NCI-H2196 (cell line): ENCODE measurements around the gene NID1.
"Not testable (repeated sequence)": the region's sequence is repeated elsewhere in the genome, so short reads cannot be mapped to it uniquely, and the experiment has no call there.

Experiments used
- DNase-seq: peaks from one replicate; lab custom pipeline; 2025; ENCODE audit not compliant: unreplicated experiment; lab: John Stamatoyannopoulos, UW

NID1 gene

DNA sequence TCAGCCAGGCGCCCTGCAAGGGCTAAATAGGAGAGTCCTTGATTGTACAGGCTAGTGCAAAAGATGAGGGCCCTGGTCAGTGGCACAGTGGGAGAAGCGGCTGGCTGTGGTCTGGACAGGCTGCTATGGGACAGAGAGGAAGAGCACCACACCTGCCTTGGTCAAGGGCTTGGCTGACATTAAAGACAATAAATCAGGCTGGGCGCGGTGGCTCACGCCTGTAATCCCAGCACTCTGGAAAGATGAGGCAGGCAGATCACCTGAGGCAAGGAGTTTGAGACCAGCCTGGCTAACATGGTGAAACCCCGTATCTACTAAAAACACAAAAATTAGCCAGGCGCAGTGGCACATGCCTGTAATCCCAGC is 62.9 kb downstream of the NID1 start:
- no peak for DNase-seq

DNA sequence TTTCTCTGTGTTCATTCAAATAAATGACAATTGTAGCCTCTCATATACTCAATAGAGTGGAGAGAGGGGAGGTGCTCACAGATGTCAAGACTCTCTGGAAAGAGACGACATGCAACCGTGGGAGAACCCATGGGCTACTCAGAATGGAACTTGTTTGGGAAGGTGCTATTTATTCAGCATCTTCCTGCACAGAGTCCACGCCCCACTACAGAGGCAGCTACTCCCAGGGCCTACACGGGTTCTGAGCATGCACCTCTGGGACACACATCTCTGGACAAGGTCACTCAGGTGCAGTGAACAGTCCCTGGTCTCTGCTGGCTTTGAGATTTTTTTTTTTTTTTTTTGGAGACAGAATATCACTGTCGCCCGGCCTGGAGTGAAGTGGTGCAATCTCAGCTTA is 64.1 kb downstream of the NID1 start:
- no peak for DNase-seq

DNA sequence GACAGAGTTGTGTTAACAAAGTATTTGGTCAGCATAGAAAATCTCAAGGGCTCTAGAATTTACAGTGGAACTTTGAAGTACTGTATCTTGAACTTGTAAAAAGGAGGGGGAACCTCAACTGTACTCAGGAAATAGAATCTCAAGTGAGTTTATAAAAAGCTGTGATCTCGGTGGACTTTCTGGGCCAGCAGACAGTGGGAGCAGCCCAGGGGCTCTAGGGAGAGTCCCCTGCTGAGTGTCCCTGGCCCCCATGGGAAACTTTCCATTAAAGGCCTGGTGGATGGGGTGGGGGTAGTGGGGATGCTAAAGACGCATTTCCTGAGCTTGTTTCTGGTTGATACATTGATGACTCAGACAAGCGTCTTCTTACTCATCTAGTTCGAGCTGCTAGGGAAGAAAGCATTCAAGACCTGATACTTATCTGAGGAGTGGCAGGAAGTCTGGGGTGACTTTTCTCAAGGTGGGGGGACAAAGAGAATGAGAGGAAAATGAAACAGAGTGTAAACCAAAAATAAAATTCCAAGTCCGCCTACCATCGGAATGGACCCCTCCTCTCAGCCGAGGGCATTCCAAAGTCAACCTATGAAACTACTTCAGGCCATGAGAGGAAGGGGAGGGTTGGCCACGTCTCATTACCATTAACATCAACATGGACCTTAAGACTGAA is 65.5 kb downstream of the NID1 start:
- no peak for DNase-seq

DNA sequence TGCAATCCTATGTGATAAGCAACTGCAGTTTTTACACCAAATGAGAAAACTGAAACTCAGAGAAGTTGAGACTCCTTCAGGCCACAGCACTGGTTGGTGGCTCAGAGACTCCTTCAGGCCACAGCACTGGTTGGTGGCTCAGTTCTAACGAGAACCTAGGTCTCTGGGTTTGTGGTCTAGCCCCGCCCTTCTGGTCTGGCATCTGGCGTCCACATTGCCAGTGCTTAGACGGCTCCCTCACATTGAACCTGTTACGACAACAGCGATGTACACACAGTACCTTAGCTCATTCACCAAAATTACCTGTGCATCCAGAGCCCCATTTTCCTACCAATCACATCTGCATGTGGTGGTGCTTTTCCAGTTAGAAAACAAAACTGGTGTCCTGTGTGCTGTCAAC is 66.1 kb downstream of the NID1 start:
- no peak for DNase-seq

DNA sequence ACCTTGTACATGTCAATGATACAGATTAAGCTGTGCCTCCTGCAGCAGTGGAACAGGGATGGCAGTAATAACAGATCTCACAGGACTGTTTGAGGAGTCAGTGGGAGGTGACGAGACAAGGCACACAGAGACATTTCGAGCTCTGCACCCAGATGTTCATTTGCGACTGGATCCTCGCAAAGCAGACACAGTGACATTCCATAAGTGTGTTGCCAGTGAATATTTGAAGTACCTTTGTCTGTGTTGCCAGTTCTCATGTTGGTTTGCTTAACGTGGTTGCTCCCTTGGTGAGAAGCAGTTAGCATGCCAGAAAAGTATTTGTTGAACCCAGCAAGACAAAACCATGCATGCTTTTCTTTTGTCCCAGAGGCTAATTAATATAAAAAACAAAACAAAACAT is 67.0 kb downstream of the NID1 start:
- no peak for DNase-seq

DNA sequence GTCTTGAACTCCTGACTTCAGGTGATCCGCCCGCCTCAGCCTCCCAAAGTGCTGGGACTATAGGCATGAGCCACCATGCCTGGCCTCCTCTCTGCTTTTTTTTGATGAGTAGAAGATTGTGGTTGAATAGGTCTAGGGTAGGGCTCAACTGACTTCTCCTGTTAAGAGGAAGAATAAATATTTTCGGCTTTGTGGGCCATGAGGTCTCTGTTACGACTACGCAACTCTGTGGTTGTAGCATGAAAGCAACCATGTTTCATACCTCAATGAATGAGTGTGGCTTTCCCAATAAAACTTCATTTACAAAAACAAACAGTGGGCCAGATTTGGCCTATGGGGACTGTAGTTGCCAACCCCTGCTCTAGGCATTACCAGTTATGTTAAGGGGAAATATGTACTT is 67.8 kb downstream of the NID1 start:
- no peak for DNase-seq

DNA sequence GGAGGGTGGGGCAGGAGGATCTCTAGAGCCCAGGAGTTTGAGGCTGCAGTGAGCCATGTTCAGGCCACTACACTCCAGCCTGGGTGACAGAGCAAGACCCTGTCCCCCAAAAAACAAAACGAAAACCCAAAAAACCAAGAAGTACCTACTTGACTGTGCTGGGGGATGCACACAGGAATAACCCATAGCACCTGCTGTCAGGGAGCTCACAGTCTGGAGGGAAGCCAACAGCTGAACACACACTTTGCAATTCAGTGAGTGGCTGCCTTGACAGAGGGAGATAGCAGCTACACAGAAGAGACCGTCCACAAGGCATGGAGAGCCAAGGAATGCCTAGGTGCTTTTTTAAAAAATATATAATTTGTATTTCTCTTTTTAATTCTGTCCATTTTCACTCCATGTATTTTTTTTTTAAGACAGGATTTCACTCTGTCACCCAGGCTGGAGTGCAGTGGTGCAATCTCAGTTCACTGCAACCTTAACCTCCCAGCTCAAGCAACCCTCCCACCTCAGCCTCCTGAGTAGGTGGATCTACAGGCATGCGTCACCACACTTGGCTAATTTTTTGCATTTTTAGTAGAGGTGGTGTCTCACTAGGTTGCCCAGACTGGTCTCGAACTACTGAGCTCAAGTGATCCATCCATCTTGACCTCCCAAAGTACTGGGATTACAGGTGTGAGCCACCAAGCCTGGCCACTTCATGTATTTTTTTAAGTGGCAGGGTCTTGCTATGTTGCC is 68.7 kb downstream of the NID1 start:
- DNase-seq, result peak; percentile 11

DNA sequence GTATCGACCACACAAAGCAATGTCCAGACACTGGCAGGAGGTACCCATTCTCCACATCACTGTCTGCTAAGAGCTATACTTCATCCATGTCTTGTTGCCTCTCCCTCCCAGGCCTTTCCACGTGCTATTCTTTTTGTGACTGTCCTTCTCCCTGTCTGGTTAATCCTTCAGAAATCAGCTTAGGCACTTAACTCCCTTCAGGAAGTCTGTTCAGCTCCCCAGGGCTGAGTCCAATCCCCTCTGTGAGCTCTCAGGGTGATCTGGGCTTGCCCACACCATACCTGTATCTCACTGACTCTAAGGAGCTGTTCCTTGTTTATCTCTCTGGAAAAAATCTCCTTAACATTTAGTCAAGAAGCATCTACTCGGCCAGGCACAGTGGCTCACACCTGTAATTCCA is 69.4 kb downstream of the NID1 start:
- no peak for DNase-seq

DNA sequence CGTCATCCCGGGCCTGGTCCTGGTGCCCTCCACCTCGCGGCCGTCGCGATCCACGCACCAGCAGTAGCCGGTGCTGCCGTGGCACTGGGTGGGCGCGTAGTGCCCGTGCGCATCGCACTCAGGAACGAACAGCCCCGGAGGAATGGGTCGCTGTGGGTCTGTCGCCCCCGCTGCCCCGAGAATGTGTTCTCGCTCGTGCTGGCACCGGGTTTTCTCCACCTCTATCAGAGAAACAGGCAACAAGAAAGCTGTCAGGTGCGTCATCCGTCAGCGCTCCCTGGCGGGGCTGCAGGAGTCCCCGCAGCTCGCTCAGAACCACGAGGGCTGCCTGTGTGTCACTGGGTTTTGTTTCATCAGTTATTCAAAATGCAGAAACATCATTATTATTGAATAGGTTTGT is 71.2 kb downstream of the NID1 start:
- DNase-seq, result no peak

DNA sequence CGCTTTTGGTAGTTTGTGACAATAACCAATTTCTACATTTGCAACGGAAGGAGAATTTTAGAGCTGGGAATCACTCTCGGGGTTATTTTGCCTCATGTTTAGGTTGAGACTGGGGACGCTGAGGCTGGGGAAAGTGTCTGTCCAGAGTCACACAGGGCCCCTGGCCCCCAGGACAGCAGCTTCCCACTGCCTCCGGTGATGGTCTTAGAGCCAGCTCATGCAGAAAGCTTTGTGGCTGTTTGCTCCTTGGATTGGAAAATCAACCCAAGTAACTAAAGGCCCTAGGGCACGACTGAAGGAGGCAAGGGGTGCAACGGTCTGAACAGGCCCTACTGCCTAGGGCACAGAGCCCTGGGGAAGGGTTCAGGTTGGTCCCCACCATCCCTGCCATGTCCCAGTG is 72.0 kb downstream of the NID1 start:
- no peak for DNase-seq

DNA sequence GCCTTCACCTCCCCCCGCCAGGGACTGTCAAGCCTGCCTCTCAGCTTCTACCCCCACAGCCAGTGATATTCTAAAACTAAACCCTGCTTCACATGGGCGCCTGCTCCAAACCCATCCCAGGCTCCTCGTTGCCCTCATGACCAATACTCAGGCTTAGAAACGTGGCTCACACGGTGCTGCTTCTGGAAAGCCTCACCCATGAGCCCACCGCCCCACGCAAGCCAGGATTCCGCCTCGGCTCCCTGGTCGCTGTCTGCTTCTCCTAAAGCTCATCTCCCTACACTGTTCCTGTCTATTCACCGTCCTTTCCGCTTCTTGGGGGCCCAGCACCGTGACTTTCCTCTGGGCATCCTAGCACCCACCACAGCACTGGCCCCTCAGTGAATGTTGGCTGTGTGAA is 72.5 kb downstream of the NID1 start:
- DNase-seq, result no peak

DNA sequence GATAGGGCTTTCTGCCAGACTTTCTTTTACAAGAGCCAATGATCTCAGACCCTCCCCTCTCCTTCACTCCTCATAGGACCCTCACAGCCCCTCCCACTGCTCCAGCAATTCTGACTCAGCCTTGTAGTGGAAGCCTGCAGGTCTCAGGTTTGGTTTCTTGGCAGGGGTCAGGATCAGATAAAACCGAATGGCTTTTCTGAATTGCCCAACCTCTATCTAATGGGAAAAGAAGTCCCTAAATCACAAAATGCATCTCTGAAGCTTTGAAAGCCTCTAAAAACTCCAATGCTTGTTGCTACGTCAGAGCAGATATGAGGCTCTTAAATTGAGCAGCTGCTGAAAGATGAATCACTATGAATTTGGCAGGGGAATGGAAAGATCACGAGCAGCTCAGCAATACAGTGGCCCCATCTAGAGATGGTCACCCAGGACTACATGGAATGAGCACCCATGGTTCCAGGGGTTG is 74.5 kb downstream of the NID1 start:
- no peak for DNase-seq

DNA sequence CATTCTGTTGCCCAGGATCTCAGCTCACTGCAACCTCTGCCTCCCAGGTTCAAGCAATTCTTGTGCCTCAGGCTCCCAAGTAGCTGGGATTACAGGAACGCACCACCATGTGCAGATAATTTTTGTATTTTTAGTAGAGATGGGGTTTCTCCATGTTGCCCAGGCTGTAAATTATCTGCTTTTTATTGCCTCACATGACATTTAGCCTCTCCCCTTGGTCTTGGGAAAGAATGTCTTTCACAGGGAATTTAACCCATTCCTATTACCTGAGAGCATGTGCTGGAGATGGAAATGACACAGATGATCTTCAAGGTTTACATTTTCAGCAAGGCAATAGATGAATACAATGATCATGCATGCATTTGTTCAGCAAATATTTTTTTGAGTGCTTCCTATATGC is 75.8 kb downstream of the NID1 start:
- no peak for DNase-seq

DNA sequence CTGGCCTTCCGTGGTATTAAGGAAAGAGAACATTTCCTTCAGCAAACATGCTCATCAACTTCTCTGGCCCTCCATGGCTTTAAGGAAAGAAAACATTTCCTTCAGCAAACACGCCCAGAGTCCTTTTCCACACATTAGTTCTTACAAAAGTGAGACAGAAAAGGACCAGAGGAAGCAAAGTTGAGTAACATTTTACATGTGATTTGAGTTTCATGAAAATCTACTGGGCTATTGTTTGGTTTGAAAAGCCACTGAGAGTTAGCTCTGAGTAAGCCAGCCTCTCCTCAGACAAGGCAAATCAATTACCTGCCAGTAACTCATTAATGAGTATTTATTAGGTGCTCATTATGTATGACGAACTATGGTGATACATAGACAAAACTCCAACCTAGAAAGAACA is 78.0 kb downstream of the NID1 start:
- DNase-seq, result no peak

DNA sequence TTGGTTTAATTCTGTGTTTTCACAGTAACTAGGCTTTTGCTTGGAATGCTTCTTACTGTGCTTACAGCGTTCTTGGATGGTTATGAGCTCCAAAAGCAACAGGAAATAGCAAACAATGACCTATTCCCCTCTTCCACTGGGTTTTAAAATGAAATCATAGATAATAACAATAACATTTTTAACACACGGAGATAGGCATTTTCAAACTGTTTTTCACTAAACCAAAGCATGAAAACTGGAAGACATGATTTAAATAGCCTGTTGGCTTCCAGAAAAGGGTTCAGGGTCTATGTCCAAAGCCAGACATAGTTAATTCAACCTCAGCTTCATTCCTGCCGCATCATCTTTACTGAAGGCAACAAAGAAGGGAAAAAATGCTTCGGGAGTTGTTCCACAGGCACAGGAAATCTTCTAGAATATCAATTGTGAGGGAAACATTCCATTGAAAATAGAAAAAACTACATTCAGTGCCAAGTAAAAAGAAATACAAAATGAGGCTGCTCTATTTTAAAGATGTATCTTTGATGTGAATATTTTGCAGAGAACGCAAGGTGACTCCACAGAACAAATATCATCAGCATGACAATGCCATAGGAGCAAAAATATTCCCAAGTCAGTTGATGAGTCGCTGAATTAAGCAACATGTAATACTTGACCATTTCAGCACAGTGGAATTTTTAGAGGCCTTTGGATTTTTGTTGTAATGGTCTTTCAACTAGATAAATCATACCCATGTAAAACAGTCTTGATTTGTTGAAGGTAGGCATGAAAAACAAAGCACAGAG is 80.7 kb downstream of the NID1 start:
- no peak for DNase-seq

DNA sequence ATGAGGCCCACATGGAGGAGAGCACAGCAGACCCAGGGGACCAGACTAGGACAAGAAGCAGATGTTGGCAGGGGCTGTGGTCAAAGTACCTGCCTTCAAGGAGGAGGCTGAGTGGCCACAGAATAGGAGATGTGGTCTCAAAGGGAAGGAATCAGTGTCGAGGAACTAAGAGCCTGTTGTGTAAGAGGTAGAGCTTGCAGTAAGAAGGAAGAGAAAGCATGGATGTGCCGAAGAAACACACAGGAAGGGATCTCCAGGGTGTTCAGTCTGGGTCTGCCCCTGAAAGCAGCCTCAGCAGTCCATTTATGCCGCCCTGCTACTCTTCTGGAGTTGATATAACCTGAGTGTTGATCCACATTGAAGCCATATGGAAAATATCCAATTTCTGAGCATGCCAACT is 83.9 kb downstream of the NID1 start:
- no peak for DNase-seq

DNA sequence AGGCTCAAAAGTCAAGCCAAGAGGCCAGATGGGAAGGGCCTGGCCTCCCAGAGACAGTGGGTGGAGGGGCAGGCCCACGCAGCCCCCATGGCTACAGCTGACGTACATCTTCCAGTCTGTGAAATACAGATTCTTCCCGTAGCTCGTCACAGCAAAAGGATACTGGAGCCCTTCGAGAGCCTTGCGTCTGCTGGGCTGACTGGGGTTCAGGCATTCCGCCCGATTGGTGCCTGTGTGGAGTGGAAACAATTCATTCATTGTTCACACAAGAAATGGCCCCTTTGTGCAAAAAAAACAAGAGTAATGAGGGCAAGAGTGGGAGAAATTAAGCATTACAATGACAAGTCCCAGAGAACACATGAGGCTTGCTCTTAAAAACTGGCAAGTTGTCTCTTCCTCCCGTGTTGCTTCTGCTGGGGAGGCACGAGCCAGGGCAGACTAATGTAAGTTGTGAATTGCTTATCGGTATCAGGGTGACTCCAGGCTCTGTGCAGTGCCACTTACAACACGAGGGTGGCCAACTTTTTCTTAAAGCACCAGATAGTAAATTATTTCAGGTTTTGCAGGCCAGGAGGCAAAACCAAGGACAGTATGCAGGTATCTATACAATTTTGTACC is 85.1 kb downstream of the NID1 start:
- DNase-seq, result no peak

DNA sequence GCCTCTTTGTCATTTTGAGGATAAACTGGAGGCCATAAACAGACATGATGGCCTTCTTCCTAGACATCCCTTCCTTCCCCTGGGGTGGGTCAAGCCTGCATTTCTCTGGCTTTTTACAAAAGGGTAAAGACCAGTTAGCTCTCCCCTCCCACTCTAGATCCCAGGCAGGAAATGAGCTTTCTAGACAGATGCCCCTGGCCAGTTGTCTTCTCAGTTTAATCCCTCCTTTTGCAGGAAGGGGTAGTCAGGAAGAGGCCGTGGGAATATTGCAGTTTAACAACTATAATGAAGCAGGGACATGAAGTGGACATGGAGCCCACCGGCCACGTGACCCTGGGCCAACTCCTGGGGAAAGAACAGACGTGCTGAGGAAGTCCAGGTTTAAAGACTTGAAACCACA is 85.7 kb downstream of the NID1 start:
- DNase-seq, result no peak

DNA sequence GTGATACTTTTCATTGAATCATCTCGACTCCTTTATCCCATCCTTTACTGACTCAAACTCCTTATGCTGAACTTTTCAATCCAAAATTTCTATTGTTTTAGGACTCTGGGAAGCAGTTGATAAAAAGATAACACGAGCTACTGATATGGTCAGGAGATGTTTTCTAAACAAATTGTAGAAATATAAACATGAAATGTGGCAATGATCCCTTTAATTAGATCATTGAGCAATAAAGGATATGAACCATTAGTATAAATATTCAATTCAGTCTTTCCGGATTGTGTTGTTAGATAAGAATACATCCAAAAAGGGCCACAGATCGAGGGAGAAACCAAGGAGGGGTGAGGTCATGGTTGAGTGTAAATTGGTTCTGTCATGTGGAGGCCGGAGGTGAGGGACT is 88.4 kb downstream of the NID1 start:
- DNase-seq, result no peak

DNA sequence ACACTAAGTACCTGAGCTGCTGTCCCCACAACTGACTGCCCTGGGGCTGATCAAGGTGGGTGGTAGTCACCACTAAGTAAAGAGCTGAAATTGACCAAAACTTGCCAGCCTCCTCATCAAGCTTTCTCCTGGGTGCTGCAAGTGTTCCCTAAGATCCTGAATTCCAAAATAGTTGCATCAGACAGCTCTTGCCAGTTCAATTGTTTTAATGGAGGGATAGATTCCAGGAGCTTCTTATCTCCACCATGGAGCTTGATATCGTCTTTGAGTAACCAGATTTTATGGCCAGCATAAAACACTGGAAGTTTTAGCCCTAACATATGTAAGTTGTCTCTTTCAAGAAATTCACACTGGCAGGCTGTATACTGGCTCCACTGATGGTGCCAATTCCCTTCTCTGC is 90.3 kb downstream of the NID1 start:
- no peak for DNase-seq

DNA sequence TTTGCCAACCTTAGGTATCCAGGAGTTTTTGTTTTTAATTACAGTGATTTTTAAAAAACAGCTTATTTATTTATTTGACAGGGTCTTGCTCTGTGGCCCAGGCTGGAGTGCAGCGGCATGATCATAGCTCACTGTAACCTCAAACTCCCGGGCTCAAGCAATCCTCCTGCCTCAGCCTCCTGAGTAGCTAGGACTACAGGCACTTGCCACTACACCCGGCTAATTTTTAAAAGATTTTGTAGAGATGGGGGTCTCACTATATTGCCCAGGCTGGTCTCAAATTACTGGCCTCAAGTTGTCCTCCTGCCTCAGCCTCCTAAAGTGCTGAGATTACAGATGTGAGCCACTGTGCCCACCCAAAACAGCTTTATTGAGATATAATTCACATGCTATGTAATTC is 92.2 kb downstream of the NID1 start:
- not testable (repeated sequence) for DNase-seq

DNA sequence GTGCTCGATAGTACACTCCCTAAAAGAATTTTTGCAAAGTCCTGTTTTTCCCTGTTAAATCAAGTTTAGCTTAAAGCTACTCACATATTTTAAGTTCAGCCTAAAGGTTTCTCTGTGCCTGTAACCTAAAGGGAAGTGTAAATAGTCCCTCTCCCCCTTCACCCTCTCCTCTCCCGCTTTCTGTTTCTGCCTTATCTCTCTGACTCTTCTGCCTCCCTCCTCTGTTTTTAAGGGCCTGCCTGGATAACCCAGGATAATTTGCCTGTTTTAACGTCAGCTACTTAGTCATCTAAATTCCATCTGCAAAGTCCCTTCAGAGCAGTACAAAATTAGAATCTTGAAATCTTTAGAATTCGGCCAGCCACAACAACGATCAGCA is 92.6 kb downstream of the NID1 start:
- no peak for DNase-seq
